IMR-90 (cell line): Measurements from ENCODE around the gene CDC42EP3. TPM values are rescaled to one million over a fixed set of nuclear protein-coding genes. Genes with fewer than 3 reads are reported as not detected.
A peak's percentile ranks its signal among the peaks of the same experiment; 100 is the strongest.

Experiments used
- ATAC-seq: fragments of 200-7000 bp; cut with Tn5 transposase; 2 replicates; pipeline ENCODE4 v1.9.1; 2020; ENCODE audit warnings: low read depth, mild to moderate bottlenecking, moderate library complexity
- BruUV-seq: library from RNA; stranded (reverse); fragments of 400-500 nt; replicated peaks from 2 replicates; lab custom pipeline; 2021; lab: Mats Ljungman, UMichigan
- CTCF ChIA-PET: fragments of 300-600 bp; formaldehyde crosslinking; extraction: SDS; loops from one replicate; lab custom pipeline; 2021; ENCODE audit warnings: antibody characterized with exemption; lab: Yijun Ruan, JAX
- POLR2A ChIA-PET: fragments of 300-600 bp; sonication (Branson Sonifier 250); formaldehyde crosslinking; loops from one replicate; lab custom pipeline; 2022; ENCODE audit warnings: antibody characterized with exemption; ENCODE audit not compliant: unreplicated experiment; lab: Charles Lee
- DNase-seq: peaks from one replicate; pipeline ENCODE4 v3.0.0; 2013
- H2AFZ ChIP-seq: replicated peaks from 2 replicates; pipeline ENCODE3; 2013; ENCODE audit warnings: low read length, mild to moderate bottlenecking; ENCODE audit not compliant: poor library complexity
- H2AK5ac ChIP-seq: 2 replicates; pipeline ENCODE4 v1.6.1; 2013; ENCODE audit warnings: low read depth, low read length, inconsistent platforms
- H2AK9ac ChIP-seq: replicated peaks from 2 replicates; pipeline ENCODE3; 2013; ENCODE audit warnings: mild to moderate bottlenecking, low read depth, low read length, moderate library complexity; ENCODE audit not compliant: poor library complexity
- H2BK120ac ChIP-seq: 2 replicates; pipeline ENCODE4 v1.6.1; 2013; ENCODE audit warnings: low read depth, low read length, inconsistent platforms
- H2BK15ac ChIP-seq: 3 replicates; pipeline ENCODE4 v1.6.1; 2013; ENCODE audit warnings: low read depth, low read length, inconsistent platforms
- H2BK20ac ChIP-seq: 2 replicates; pipeline ENCODE4 v1.6.1; 2013; ENCODE audit warnings: low read depth, mild to moderate bottlenecking, inconsistent platforms, low read length, moderate library complexity
- H2BK5ac ChIP-seq: 2 replicates; pipeline ENCODE4 v1.6.1; 2013; ENCODE audit warnings: mild to moderate bottlenecking, low read depth, low read length, inconsistent platforms; ENCODE audit not compliant: poor library complexity, severe bottlenecking
- H3K14ac ChIP-seq: replicated peaks from 2 replicates; pipeline ENCODE4 v1.6.1; 2013; ENCODE audit warnings: low read depth, low read length, inconsistent platforms
- H3K18ac ChIP-seq: 2 replicates; pipeline ENCODE4 v1.6.1; 2013; ENCODE audit warnings: low read depth, low read length, control low read depth
- H3K23ac ChIP-seq: 2 replicates; pipeline ENCODE4 v1.6.1; 2013; ENCODE audit warnings: low read depth, low read length, inconsistent platforms
- H3K27ac ChIP-seq: 2 replicates; pipeline ENCODE4 v1.5.1; 2013; ENCODE audit warnings: mild to moderate bottlenecking, control low read depth, low read length; ENCODE audit not compliant: insufficient read depth
- H3K27me3 ChIP-seq: 2 replicates; pipeline ENCODE4 v1.6.1; 2013; ENCODE audit warnings: low read length; ENCODE audit not compliant: control insufficient read depth, insufficient read depth
- H3K36me3 ChIP-seq: 2 replicates; pipeline ENCODE4 v1.6.1; 2013; ENCODE audit warnings: low read length, mixed read lengths; ENCODE audit not compliant: control insufficient read depth, insufficient read depth
- H3K4ac ChIP-seq: 2 replicates; pipeline ENCODE4 v1.6.1; 2013; ENCODE audit warnings: low read depth, low read length, inconsistent platforms
- H3K4me1 ChIP-seq: 2 replicates; pipeline ENCODE4 v1.6.1; 2013; ENCODE audit warnings: low read length, mixed read lengths; ENCODE audit not compliant: control insufficient read depth, insufficient read depth
- H3K4me2 ChIP-seq: 2 replicates; pipeline ENCODE4 v1.6.1; 2013; ENCODE audit warnings: low read depth, mild to moderate bottlenecking, control low read depth, low read length, moderate library complexity
- H3K4me3 ChIP-seq: 2 replicates; pipeline ENCODE4 v1.5.1; 2013; ENCODE audit warnings: low read depth, mild to moderate bottlenecking, control low read depth, low read length, moderate library complexity; ENCODE audit not compliant: insufficient read depth
- H3K56ac ChIP-seq: 2 replicates; pipeline ENCODE4 v1.6.1; 2013; ENCODE audit warnings: low read length, inconsistent platforms; ENCODE audit not compliant: insufficient read depth; ENCODE audit errors: extremely low read depth
- H3K79me1 ChIP-seq, 2 experiments: 2 replicates each; pipeline ENCODE4 v1.6.1; 2013; ENCODE audit warnings: low read length in 2 of 2, inconsistent platforms in 1 of 2, low read depth in 1 of 2
- H3K9ac ChIP-seq: 2 replicates; pipeline ENCODE4 v1.6.1; 2013; ENCODE audit warnings: low read depth, low read length, control low read depth
- H3K9me1 ChIP-seq: 2 replicates; pipeline ENCODE4 v1.6.1; 2013; ENCODE audit warnings: low read length, inconsistent platforms; ENCODE audit not compliant: insufficient read depth
- H3K9me3 ChIP-seq: 2 replicates; pipeline ENCODE4 v1.6.1; 2013; ENCODE audit warnings: low read length; ENCODE audit not compliant: control insufficient read depth, insufficient read depth
- H4K20me1 ChIP-seq: 2 replicates; pipeline ENCODE4 v1.6.1; 2013; ENCODE audit warnings: low read length, inconsistent platforms; ENCODE audit not compliant: insufficient read depth
- H4K5ac ChIP-seq: 2 replicates; pipeline ENCODE4 v1.6.1; 2013; ENCODE audit warnings: mild to moderate bottlenecking, low read depth, low read length, control low read depth
- H4K8ac ChIP-seq, 2 experiments: 2 replicates each; pipeline ENCODE4 v1.6.1; 2013; ENCODE audit warnings: low read depth in 2 of 2, low read length in 2 of 2, control low read depth in 1 of 2, inconsistent platforms in 1 of 2
- H4K91ac ChIP-seq: 2 replicates; pipeline ENCODE4 v1.6.1; 2013; ENCODE audit warnings: low read depth, low read length, inconsistent platforms; ENCODE audit not compliant: insufficient read depth
- CEBPB ChIP-seq: IDR thresholded peaks from 2 replicates; pipeline ENCODE4 v1.6.1; 2012; ENCODE audit warnings: low read depth, low read length, improper control_type of control experiment
- FOS ChIP-seq: fragments of 150-350 bp; IDR thresholded peaks from 2 replicates; pipeline ENCODE4 v1.6.1; 2016; ENCODE audit warnings: low read depth, low read length
- MXI1 ChIP-seq: IDR thresholded peaks from 2 replicates; pipeline ENCODE4 v1.6.1; 2012; ENCODE audit warnings: low read depth, mild to moderate bottlenecking, low read length, moderate library complexity, borderline replicate concordance
- NFE2L2 ChIP-seq: fragments of 150-350 bp; IDR thresholded peaks from 2 replicates; pipeline ENCODE4 v1.6.1; 2016; ENCODE audit warnings: low read depth, mild to moderate bottlenecking, low read length
- POLR2A ChIP-seq: IDR thresholded peaks from 2 replicates; pipeline ENCODE4 v1.6.1; 2012; ENCODE audit warnings: mild to moderate bottlenecking, low read depth, low read length
- RCOR1 ChIP-seq: IDR thresholded peaks from 2 replicates; pipeline ENCODE4 v1.6.1; 2012; ENCODE audit warnings: mild to moderate bottlenecking, low read length, improper control_type of control experiment; ENCODE audit not compliant: insufficient replicate concordance
- WGBS, 2 experiments: methylation state at CpG; one replicate each; pipeline versions ENCODE4 v1.1.5 to v1.1.7; 2013; ENCODE audit warnings: missing lambda C conversion rate in 2 of 2; ENCODE audit not compliant: insufficient read length in 1 of 2; ENCODE audit errors: extremely low coverage in 2 of 2; 5-methylcytosine and 5-hydroxymethylcytosine counted together
- dilution Hi-C: fragments of 300-500 bp; cut with HindIII; formaldehyde crosslinking; loops from one replicate; pipeline ENCODE4 v1.14.3; 2018; ENCODE audit warnings: low sequenced_read_pairs; ENCODE audit not compliant: unreplicated experiment
- in situ Hi-C: fragments of 300-500 bp; cut with MboI; formaldehyde crosslinking; loops from 3 replicates; pipeline ENCODE4 v1.14.3; 2019; ENCODE audit warnings: low sequenced_read_pairs, inconsistent platforms, mixed read lengths
- intact Hi-C: fragments of 100-400 bp; cut with micrococcal nuclease; formaldehyde crosslinking; loops from 2 replicates; pipeline ENCODE4 v1.10.0; 2022
- polyA plus RNA-seq, 3 experiments: library from polyadenylated mRNA; depleted of rRNA; stranded (reverse); fragments of >200 nt; gene quantifications; 2 replicates each; pipeline ENCODE4 v1.2.3, GENCODE V29; 2012; ENCODE audit warnings: low replicate concordance in 1 of 3
- total RNA-seq: library from RNA; depleted of rRNA; stranded (reverse); fragments of >200 nt; gene quantifications from 2 replicates; pipeline ENCODE4 v1.2.3, GENCODE V29; 2012
- TF ChIP-seq, protein P1 (sequence below): fragments of 150-350 bp; IDR thresholded peaks from 2 replicates; pipeline ENCODE4 v1.6.1; 2016; ENCODE audit warnings: low read depth, mild to moderate bottlenecking, low read length, moderate library complexity, borderline replicate concordance
- TF ChIP-seq, protein P2 (sequence below): conservative IDR thresholded peaks from 2 replicates; pipeline ENCODE4 v1.5.1; 2012; ENCODE audit warnings: mild to moderate bottlenecking, low read depth, low read length, improper control_type of control experiment

CDC42EP3 gene
- total and polyA plus RNA-seq, 2 of the 4 experiments (the other 2 are of a cell fraction): 167 to 193 TPM

DNA sequence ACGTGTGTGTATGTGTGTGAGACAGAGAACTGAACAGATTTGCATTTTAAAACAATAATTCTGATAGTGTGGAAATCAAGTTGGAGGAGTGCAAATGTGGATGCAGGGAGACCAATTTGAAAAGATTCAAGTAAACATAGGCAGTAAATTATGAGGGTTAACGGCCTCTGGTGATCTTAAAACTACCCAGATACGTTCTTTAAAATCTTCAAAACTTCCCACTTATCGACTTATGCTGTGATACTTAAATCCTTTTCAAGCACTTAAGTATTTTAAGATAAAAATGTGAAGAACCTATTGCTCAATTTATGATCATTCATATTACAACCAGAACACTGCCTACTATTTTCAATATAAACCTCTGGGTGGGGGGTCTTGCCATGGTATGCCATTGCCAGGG, 37.7 kb upstream of the CDC42EP3 start:
- Histone ChIP-seq H3K4me3 (no peak overlapping the region), H3K4me2 (no peak overlapping the region), H2BK120ac (peak overlapping the region; percentile 83), H3K4me1 (peaks cover 14% of the 10 kb centered on the region), H3K56ac (no peak overlapping the region), H2BK20ac (peak overlapping the region; percentile 81), H2BK5ac (peak overlapping the region; percentile 28), H2AFZ (no peak overlapping the region), H2AK5ac (peak overlapping the region; percentile 88; the same call in 1 of the 2 replicates), H3K4ac (peak overlapping the region; percentile 82), H2BK15ac (peak overlapping the region; percentile 100; the same call in 2 of the 3 replicates), H4K5ac (peak overlapping the region; percentile 49), H3K14ac (peak overlapping the region; percentile 71), H3K18ac (no peak overlapping the region; the same call in none of the 2 replicates), H3K9ac (no peak overlapping the region), H3K9me1 (peaks cover 13% of the 10 kb centered on the region), H3K79me1 (peaks cover 0 to 12% of the 10 kb centered on the region in 2 experiments; a peak in 2 of 4 replicates), H4K20me1 (no peaks in the 10 kb centered on the region), H3K27ac (no peak overlapping the region), H3K23ac (peak overlapping the region; percentile 67), H2AK9ac (no peak overlapping the region), H4K8ac (peak overlapping the region; percentile 27 to 63; a peak in 3 of 4 replicates), H3K27me3 (no peaks in the 10 kb centered on the region), H4K91ac (peak overlapping the region; percentile 76), H3K36me3 (no peaks in the 10 kb centered on the region), H3K9me3 (no peaks in the 10 kb centered on the region)
- DNase-seq (no peak), ATAC-seq (no peak)
- dilution Hi-C loops: no loop called here
- intact Hi-C loops: no loop called here
- no TSS peak for BruUV-seq
- CTCF ChIA-PET: no interaction called here
- TF ChIP-seq FOS (no peak), NFE2L2 (no peak), MXI1 (no peak), CEBPB (no peak), POLR2A (no peak), RCOR1 (no peak)
- TF ChIP-seq, protein P1, sequence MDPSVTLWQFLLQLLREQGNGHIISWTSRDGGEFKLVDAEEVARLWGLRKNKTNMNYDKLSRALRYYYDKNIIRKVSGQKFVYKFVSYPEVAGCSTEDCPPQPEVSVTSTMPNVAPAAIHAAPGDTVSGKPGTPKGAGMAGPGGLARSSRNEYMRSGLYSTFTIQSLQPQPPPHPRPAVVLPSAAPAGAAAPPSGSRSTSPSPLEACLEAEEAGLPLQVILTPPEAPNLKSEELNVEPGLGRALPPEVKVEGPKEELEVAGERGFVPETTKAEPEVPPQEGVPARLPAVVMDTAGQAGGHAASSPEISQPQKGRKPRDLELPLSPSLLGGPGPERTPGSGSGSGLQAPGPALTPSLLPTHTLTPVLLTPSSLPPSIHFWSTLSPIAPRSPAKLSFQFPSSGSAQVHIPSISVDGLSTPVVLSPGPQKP: no peak
- TF ChIP-seq, protein P2, sequence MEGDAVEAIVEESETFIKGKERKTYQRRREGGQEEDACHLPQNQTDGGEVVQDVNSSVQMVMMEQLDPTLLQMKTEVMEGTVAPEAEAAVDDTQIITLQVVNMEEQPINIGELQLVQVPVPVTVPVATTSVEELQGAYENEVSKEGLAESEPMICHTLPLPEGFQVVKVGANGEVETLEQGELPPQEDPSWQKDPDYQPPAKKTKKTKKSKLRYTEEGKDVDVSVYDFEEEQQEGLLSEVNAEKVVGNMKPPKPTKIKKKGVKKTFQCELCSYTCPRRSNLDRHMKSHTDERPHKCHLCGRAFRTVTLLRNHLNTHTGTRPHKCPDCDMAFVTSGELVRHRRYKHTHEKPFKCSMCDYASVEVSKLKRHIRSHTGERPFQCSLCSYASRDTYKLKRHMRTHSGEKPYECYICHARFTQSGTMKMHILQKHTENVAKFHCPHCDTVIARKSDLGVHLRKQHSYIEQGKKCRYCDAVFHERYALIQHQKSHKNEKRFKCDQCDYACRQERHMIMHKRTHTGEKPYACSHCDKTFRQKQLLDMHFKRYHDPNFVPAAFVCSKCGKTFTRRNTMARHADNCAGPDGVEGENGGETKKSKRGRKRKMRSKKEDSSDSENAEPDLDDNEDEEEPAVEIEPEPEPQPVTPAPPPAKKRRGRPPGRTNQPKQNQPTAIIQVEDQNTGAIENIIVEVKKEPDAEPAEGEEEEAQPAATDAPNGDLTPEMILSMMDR: no peak
- in situ Hi-C loops: no loop called here
- WGBS, 2 experiments: 100% methylated on average over 1 of the region's 4 CpGs; no CpG with 5 or more reads in 1 of the 2 experiments
- POLR2A ChIA-PET: no interaction called here
